Measurements from ENCODE around the gene ALAD. TPM values are rescaled to one million over a fixed set of nuclear protein-coding genes. Genes with fewer than 3 reads are reported as not detected.
"Not testable (repeated sequence)": the region's sequence is repeated elsewhere in the genome, so short reads cannot be mapped to it uniquely, and the experiment has no call there.

The ALAD gene
- polyA plus RNA-seq, 1 donor (not counting 4 experiments of a cell fraction or from before 2014, with no cell fraction given) = 9.3 TPM

- FAIRE-seq (no peak), DNase-seq (ENCODE audit: low read depth, low spot score) (no peak)
- Histone ChIP-seq H3K79me2 (ENCODE audit: control insufficient read depth, insufficient read depth, low read length) (no peaks in the 10 kb centered on the region), H3K9me1 (ENCODE audit: control insufficient read depth, extremely low read depth, insufficient read depth, low read length) (no peaks in the 10 kb centered on the region), H2AFZ (ENCODE audit: control insufficient read depth, low read length) (no peak overlapping the region), H3K27me3 (ENCODE audit: control insufficient read depth, extremely low read depth, insufficient read depth, low read length) (no peaks in the 10 kb centered on the region), H3K9ac (ENCODE audit: control insufficient read depth, extremely low read depth, insufficient read depth, low read length) (no peak overlapping the region), H3K4me1 (ENCODE audit: control insufficient read depth, extremely low read depth, insufficient read depth, low read length) (no peaks in the 10 kb centered on the region), H3K27ac (ENCODE audit: control insufficient read depth, insufficient read depth, low read length) (no peak overlapping the region), H4K20me1 (ENCODE audit: control insufficient read depth, extremely low read depth, insufficient read depth, low read length) (no peaks in the 10 kb centered on the region), H3K36me3 (ENCODE audit: control insufficient read depth in 2 of 2, extremely low read depth in 1 of 2, insufficient read depth in 2 of 2, low read length in 2 of 2) (peaks cover 10 to 11% of the 10 kb centered on the region in 2 experiments), H3K9me3 (ENCODE audit: control insufficient read depth, low read depth, low read length) (no peaks in the 10 kb centered on the region), H3K4me3 (ENCODE audit: control insufficient read depth in 2 of 3, extremely low read depth in 1 of 3, insufficient read depth in 2 of 3, low read depth in 1 of 3, low read length in 3 of 3) (no peak overlapping the region), H3K4me2 (ENCODE audit: control insufficient read depth, extremely low read depth, insufficient read depth, low read depth, low read length) (no peak overlapping the region)
- dilution Hi-C loops (cut with MboI; ENCODE audit: extremely low pct_ligation_motif_present, low sequenced_read_pairs) = no loop called here
- TF ChIP-seq CTCF (optimal IDR thresholded peaks at IDR 0.05 in 1 of 3, IDR thresholded peaks at IDR 0.05 in 1 of 3, conservative IDR thresholded peaks at IDR 0.05 in 1 of 3; ENCODE audit: extremely low read depth in 1 of 3, insufficient read depth in 2 of 3, low read length in 3 of 3) (no peak), EZH2 (IDR thresholded peaks at IDR 0.05; ENCODE audit: low read length) (no peak)
Measured at GRCh38 chr9:113368982-113369854, 31.9 kb downstream of the ALAD start.

GRCh38 chr9:113368348-113368981 lies 32.6 kb downstream of the ALAD start:
- Histone ChIP-seq H3K9me3 (ENCODE audit: control insufficient read depth, low read depth, low read length) (no peaks in the 10 kb centered on the region), H3K36me3 (ENCODE audit: control insufficient read depth in 2 of 2, extremely low read depth in 1 of 2, insufficient read depth in 2 of 2, low read length in 2 of 2) (peaks cover 3 to 4% of the 10 kb centered on the region in 2 experiments), H4K20me1 (ENCODE audit: control insufficient read depth, extremely low read depth, insufficient read depth, low read length) (no peaks in the 10 kb centered on the region), H3K9ac (ENCODE audit: control insufficient read depth, extremely low read depth, insufficient read depth, low read length) (no peak overlapping the region), H3K9me1 (ENCODE audit: control insufficient read depth, extremely low read depth, insufficient read depth, low read length) (no peaks in the 10 kb centered on the region), H3K79me2 (ENCODE audit: control insufficient read depth, insufficient read depth, low read length) (no peaks in the 10 kb centered on the region), H3K27ac (ENCODE audit: control insufficient read depth, insufficient read depth, low read length) (no peak overlapping the region), H2AFZ (ENCODE audit: control insufficient read depth, low read length) (no peak overlapping the region), H3K4me3 (ENCODE audit: control insufficient read depth in 2 of 3, extremely low read depth in 1 of 3, insufficient read depth in 2 of 3, low read depth in 1 of 3, low read length in 3 of 3) (no peak overlapping the region), H3K4me2 (ENCODE audit: control insufficient read depth, extremely low read depth, insufficient read depth, low read depth, low read length) (no peak overlapping the region), H3K27me3 (ENCODE audit: control insufficient read depth, extremely low read depth, insufficient read depth, low read length) (no peaks in the 10 kb centered on the region), H3K4me1 (ENCODE audit: control insufficient read depth, extremely low read depth, insufficient read depth, low read length) (no peaks in the 10 kb centered on the region)
- no peak for DNase-seq (ENCODE audit: low read depth, low spot score)
- FAIRE-seq = no peak
- dilution Hi-C loops (cut with MboI; ENCODE audit: extremely low pct_ligation_motif_present, low sequenced_read_pairs) = no loop called here
- TF ChIP-seq EZH2 (IDR thresholded peaks at IDR 0.05; ENCODE audit: low read length) = no peak
- TF ChIP-seq CTCF (optimal IDR thresholded peaks at IDR 0.05 in 1 of 3, IDR thresholded peaks at IDR 0.05 in 1 of 3, conservative IDR thresholded peaks at IDR 0.05 in 1 of 3; ENCODE audit: extremely low read depth in 1 of 3, insufficient read depth in 2 of 3, low read length in 3 of 3) = no peak

GRCh38 chr9:113365652-113366051 lies 35.4 kb downstream of the ALAD start:
- H3K4me2 ChIP-seq (ENCODE audit: control insufficient read depth, extremely low read depth, insufficient read depth, low read depth, low read length); H3K79me2 ChIP-seq (ENCODE audit: control insufficient read depth, insufficient read depth, low read length); H3K4me1 ChIP-seq (ENCODE audit: control insufficient read depth, extremely low read depth, insufficient read depth, low read length); H3K27me3 ChIP-seq (ENCODE audit: control insufficient read depth, extremely low read depth, insufficient read depth, low read length); H3K4me3 ChIP-seq (ENCODE audit: control insufficient read depth in 2 of 3, extremely low read depth in 1 of 3, insufficient read depth in 2 of 3, low read depth in 1 of 3, low read length in 3 of 3); H3K9me1 ChIP-seq (ENCODE audit: control insufficient read depth, extremely low read depth, insufficient read depth, low read length); DNase-seq (ENCODE audit: low read depth, low spot score); FAIRE-seq; H3K9ac ChIP-seq (ENCODE audit: control insufficient read depth, extremely low read depth, insufficient read depth, low read length); H3K27ac ChIP-seq (ENCODE audit: control insufficient read depth, insufficient read depth, low read length); H3K9me3 ChIP-seq (ENCODE audit: control insufficient read depth, low read depth, low read length); H3K36me3 ChIP-seq (ENCODE audit: control insufficient read depth in 2 of 2, extremely low read depth in 1 of 2, insufficient read depth in 2 of 2, low read length in 2 of 2); H4K20me1 ChIP-seq (ENCODE audit: control insufficient read depth, extremely low read depth, insufficient read depth, low read length); dilution Hi-C loops (cut with MboI; ENCODE audit: extremely low pct_ligation_motif_present, low sequenced_read_pairs); H2AFZ ChIP-seq (ENCODE audit: control insufficient read depth, low read length): not testable (repeated sequence)
